Fibroblast of the aortic adventitia (primary cell): Measurements from ENCODE around the gene GPR37L1. TPM values are rescaled to one million over a fixed set of nuclear protein-coding genes. Genes with fewer than 3 reads are reported as not detected.
"Not testable (repeated sequence)": the region's sequence is repeated elsewhere in the genome, so short reads cannot be mapped to it uniquely, and the experiment has no call there.

Source experiments
- DNase-seq: peaks from one replicate; pipeline ENCODE4 v3.0.0-alpha.2; 2010; ENCODE audit warnings: low read depth
- H3K4me3 ChIP-seq: 2 replicates; pipeline ENCODE4 v1.5.1; 2011; ENCODE audit warnings: low read depth, mild to moderate bottlenecking, control low read depth, low read length, moderate library complexity
- total RNA-seq: library from RNA; depleted of rRNA; stranded (reverse); fragments of >200 nt; gene quantifications from 2 replicates; pipeline ENCODE4 v1.2.3, GENCODE V29; 2012; ENCODE audit warnings: low replicate concordance
- TF ChIP-seq, protein P1 (sequence below): IDR thresholded peaks from 2 replicates; pipeline ENCODE4 v1.5.1; 2011; ENCODE audit warnings: mild to moderate bottlenecking, low read length, control low read depth, inconsistent platforms; ENCODE audit not compliant: insufficient read depth

The GPR37L1 gene
- total RNA-seq, 1 donor = not detected

DNA sequence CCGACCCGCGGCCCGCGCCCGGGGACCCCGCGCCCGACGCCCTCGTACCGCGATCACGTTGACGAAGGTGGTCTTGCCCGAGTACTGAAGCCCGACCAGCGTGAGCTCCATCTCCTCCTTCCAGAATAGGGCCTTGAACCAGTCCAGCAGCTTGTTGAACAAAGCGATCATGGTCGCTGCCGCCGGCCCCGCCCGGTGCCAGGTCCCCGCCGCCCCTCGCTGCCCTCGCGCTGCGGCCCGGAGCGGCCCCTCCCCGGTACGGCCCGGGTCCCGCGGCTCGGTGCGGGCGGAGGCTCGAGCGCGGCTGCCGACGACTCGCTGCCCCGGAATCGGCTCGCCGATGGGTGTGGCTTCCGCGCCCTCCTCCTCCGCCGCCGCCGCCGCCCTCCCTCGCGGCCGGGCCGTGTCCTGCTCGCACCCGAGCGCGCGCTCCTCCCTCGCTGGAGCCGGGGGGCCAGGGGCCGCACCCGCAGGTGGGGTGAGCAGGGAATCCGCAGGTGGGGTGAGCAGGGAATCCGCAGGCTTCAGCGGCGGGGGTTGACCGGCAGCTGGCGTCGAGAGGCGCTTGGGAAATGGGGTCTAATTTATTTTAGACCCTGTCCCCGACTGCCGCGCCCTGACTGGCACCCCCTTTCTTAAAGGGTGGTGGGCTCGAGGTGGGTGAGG, 21.8 kb downstream of the GPR37L1 start, which contains the start of gene ARL8A:
Gene ARL8A, minus strand, starts transcription at position 336 of the 666 bp plus-strand sequence. Its CDS starts 165 bp downstream, at position 171.
- peak within 1 kb of the TSS; percentile 90 for H3K4me3 ChIP-seq
- TF ChIP-seq, protein P1, sequence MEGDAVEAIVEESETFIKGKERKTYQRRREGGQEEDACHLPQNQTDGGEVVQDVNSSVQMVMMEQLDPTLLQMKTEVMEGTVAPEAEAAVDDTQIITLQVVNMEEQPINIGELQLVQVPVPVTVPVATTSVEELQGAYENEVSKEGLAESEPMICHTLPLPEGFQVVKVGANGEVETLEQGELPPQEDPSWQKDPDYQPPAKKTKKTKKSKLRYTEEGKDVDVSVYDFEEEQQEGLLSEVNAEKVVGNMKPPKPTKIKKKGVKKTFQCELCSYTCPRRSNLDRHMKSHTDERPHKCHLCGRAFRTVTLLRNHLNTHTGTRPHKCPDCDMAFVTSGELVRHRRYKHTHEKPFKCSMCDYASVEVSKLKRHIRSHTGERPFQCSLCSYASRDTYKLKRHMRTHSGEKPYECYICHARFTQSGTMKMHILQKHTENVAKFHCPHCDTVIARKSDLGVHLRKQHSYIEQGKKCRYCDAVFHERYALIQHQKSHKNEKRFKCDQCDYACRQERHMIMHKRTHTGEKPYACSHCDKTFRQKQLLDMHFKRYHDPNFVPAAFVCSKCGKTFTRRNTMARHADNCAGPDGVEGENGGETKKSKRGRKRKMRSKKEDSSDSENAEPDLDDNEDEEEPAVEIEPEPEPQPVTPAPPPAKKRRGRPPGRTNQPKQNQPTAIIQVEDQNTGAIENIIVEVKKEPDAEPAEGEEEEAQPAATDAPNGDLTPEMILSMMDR = no peak
- no peak for DNase-seq

DNA sequence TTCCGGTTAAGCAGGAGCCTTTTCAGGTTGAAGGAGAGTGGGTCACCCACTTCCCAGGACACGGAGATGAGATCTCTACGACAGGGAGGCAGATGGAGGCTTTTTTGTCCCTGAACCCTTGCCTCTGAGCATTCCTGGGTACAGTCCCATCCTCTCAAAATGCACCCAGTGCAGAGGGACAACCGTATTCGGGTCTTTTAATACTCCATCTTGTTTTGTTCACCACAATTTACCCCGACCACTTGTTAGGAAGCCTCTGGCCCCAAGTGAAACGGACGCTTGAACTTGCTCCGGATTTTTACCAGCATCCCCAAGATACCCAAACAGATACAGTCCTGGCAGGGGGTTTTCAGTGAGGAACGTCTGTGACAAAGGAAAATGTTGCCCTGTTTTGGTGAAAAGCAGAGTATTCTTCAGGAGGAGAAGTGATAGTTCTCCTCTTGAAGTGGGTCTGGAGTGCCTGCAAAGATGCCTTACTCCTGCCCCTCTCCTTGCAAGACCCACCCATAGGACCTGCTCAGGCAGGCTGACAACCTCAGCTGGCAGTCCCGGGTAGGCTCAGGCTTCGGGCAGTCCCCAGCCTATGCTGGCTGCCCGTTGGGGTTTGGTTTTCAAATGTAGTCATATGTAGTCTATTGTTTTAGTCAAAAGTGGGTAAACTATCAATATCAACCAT, 22.5 kb downstream of the GPR37L1 start:
- peak overlapping the region; percentile 90 for H3K4me3 ChIP-seq
- DNase-seq = peak; percentile 20
- TF ChIP-seq, protein P1 = no peak

DNA sequence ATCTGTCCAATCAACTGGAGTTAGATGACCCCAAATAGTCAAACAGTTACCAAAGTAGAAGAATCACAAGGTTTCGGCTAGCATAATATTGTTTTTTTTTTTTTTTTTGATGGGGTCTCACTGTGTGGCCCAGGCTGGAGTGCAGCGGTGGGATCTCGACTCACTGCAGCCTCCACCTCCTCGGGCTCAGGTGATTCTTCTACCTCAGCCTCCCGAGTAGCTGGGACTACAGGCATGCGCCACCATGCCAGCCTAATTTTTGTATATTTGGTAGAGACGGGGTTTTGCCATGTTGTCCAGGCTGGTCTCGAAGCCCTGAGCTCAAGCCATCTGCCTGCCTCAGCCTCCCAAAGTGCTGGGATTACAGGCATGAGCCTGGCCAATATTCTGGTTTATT, 23.0 kb downstream of the GPR37L1 start:
- not testable (repeated sequence) for H3K4me3 ChIP-seq, DNase-seq

DNA sequence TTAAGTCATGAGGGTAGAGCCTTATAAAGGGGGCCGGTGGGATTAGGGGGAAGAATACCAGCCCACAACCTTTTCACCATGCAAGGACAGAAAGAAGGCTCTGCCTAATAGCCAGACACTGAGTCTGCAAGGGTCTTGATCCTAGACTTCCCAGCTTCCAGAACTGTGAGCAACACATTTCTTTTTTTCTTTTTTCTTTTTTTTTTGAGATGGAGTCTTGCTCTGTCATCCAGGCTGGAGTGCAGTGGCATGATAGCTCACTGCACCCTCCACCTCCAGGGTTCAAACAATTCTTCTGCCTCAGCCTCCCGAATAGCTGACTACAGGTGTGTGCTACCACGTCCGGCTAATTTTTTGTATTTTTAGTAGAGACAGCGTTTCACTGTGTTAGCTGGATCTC, 23.6 kb downstream of the GPR37L1 start:
- DNase-seq = no peak
- TF ChIP-seq, protein P1 = no peak
- no peak overlapping the region for H3K4me3 ChIP-seq

DNA sequence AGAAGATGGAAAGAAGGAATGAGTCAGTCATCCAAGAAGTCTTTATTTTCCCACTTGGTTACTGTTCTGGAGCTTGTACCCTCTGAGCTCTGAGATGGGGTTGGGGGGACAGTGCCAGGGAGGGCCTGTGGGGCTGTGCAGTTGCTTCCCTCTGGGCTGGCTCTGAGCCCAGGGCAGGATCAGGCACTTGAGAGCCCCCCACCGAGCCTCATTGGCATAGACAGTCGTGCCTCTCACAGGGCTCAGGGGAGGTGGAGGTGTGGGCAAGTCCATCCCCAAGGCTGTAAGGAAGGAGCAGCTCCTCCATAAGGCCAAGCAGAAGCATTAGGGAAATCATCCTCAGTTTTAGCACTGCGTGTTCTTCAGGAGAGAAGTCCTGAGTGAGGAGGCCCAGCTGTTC, 24.3 kb downstream of the GPR37L1 start:
- TF ChIP-seq, protein P1 = no peak
- H3K4me3 ChIP-seq = no peak overlapping the region
- no peak for DNase-seq

DNA sequence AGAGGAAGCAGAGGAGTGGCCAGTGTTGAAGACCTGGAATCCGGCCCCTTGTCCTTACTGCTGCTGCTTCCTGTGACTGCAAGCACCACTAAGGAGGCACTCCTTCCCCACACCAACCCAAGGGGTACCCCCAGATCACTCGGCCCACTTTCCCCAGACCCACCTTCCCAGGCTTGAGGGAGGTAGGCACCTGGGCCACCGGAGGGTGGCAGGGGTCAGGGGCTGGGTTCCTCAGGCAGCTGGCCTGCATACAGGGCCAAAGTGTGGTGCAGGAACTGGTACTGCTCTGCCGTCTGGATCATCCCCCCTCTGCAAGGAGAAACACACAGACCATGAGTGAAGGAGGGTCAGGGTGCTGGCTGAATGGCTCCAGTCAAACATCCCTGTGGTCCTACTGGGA, 25.7 kb downstream of the GPR37L1 start:
- DNase-seq = no peak
- TF ChIP-seq, protein P1 = no peak
- H3K4me3 ChIP-seq = no peak overlapping the region

DNA sequence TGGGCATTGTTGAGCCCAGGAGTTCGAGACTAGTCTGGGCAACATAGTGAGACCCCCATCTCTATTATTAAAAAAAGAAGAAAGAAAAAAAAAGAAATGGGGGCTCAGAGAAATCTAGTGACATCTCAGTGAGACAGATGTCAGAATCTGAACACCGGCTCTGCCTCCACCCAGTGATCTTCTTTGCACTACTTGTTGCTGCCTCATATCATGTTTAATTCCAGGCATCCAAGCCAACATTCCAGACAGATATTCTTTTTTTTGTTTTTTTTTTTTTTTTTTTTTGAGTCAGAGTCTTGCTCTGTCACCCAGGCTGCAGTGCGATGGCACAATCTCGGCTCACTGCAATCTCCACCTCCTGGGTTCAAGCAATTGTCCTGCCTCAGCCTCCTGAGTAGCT, 26.8 kb downstream of the GPR37L1 start:
- TF ChIP-seq, protein P1 = no peak
- no peak overlapping the region for H3K4me3 ChIP-seq
- DNase-seq = peak; percentile 37
